ENCODE data around the gene CD84. TPM values are rescaled to one million over a fixed set of nuclear protein-coding genes. Genes with fewer than 3 reads are reported as not detected.
"Not testable (repeated sequence)": the region's sequence is repeated elsewhere in the genome, so short reads cannot be mapped to it uniquely, and the experiment has no call there.

The CD84 gene
- total RNA-seq, 2 experiments from 2014 or later = 22.2 to 23.4 TPM

GRCh38 chr1:160534823-160535605 is 44.3 kb downstream of the CD84 start:
- TF ChIP-seq CTCF (conservative IDR thresholded peaks at IDR 0.05; ENCODE audit: low read length) (peak; percentile 76), EZH2phosphoT487 (IDR thresholded peaks at IDR 0.05; ENCODE audit: borderline replicate concordance, low read depth, low read length) (no peak)
- Histone ChIP-seq H3K79me2 (ENCODE audit: insufficient read depth, low read depth, low read length) (no peaks in the 10 kb centered on the region), H3K4me3 (ENCODE audit: low read depth, low read length, poor library complexity, severe bottlenecking) (no peak overlapping the region), H3K36me3 (ENCODE audit: insufficient read depth, low read length) (peaks cover 24% of the 10 kb centered on the region; the same call in 1 of the 2 replicates), H3K27ac (ENCODE audit: low read depth, low read length, poor library complexity, severe bottlenecking) (no peak overlapping the region), H3K4me2 (ENCODE audit: low read length) (no peak overlapping the region), H3K9me3 (ENCODE audit: low read length) (peaks cover 57% of the 10 kb centered on the region), H2AFZ (ENCODE audit: low read length) (no peak overlapping the region), H3K4me1 (ENCODE audit: insufficient read depth, low read length, poor library complexity, severe bottlenecking) (peaks cover 18% of the 10 kb centered on the region), H3K9me2 (ENCODE audit: insufficient read depth, low read length) (no peaks in the 10 kb centered on the region), H4K20me1 (ENCODE audit: insufficient read depth, low read length) (no peaks in the 10 kb centered on the region)
- POLR2A ChIA-PET = interaction anchor here (0.8 kb wide), 2 partner anchors 12 to 88 kb away, joined by 3 read pairs; no protein-coding TSS in a partner anchor
- DNase-seq (ENCODE audit: low spot score) = peak; percentile 50
- CTCF ChIA-PET (ENCODE audit: unreplicated experiment) = interaction anchor here (0.7 kb wide), 1 partner anchor 13 kb away, joined by 3 read pairs; no protein-coding TSS in a partner anchor
- intact Hi-C loops (cut with micrococcal nuclease; ENCODE audit: unreplicated experiment) = no loop called here
- BruUV-seq (replicated peaks) = no TSS peak

GRCh38 chr1:160532557-160532813 is 46.8 kb downstream of the CD84 start:
- H3K4me3 ChIP-seq (ENCODE audit: low read depth, low read length, poor library complexity, severe bottlenecking); BruUV-seq (replicated peaks); H3K27ac ChIP-seq (ENCODE audit: low read depth, low read length, poor library complexity, severe bottlenecking); H3K79me2 ChIP-seq (ENCODE audit: insufficient read depth, low read depth, low read length); DNase-seq (ENCODE audit: low spot score); CTCF ChIA-PET (ENCODE audit: unreplicated experiment); H2AFZ ChIP-seq (ENCODE audit: low read length); H3K9me2 ChIP-seq (ENCODE audit: insufficient read depth, low read length); intact Hi-C loops (cut with micrococcal nuclease; ENCODE audit: unreplicated experiment); POLR2A ChIA-PET; H3K4me1 ChIP-seq (ENCODE audit: insufficient read depth, low read length, poor library complexity, severe bottlenecking); H4K20me1 ChIP-seq (ENCODE audit: insufficient read depth, low read length); H3K4me2 ChIP-seq (ENCODE audit: low read length): not testable (repeated sequence)
- Histone ChIP-seq H3K36me3 (ENCODE audit: insufficient read depth, low read length) (peaks cover 24% of the 10 kb centered on the region; the same call in 1 of the 2 replicates), H3K9me3 (ENCODE audit: low read length) (peaks cover 52% of the 10 kb centered on the region)

GRCh38 chr1:160531809-160532556 is 47.3 kb downstream of the CD84 start:
- BruUV-seq (replicated peaks); POLR2A ChIA-PET: not testable (repeated sequence)

GRCh38 chr1:160529401-160529952 is 49.8 kb downstream of the CD84 start:
- H3K4me3 ChIP-seq (ENCODE audit: low read depth, low read length, poor library complexity, severe bottlenecking); H3K36me3 ChIP-seq (ENCODE audit: insufficient read depth, low read length); H3K4me2 ChIP-seq (ENCODE audit: low read length); intact Hi-C loops (cut with micrococcal nuclease; ENCODE audit: unreplicated experiment); H3K27ac ChIP-seq (ENCODE audit: low read depth, low read length, poor library complexity, severe bottlenecking); BruUV-seq (replicated peaks); H3K79me2 ChIP-seq (ENCODE audit: insufficient read depth, low read depth, low read length); H3K9me2 ChIP-seq (ENCODE audit: insufficient read depth, low read length); DNase-seq (ENCODE audit: low spot score); H4K20me1 ChIP-seq (ENCODE audit: insufficient read depth, low read length); H3K4me1 ChIP-seq (ENCODE audit: insufficient read depth, low read length, poor library complexity, severe bottlenecking); H2AFZ ChIP-seq (ENCODE audit: low read length): not testable (repeated sequence)
- POLR2A ChIA-PET = interaction anchor here (1.0 kb wide), 1 partner anchor 56 kb away, joined by 3 read pairs; no protein-coding TSS in a partner anchor
- CTCF ChIA-PET (ENCODE audit: unreplicated experiment) = interaction anchor here (1.1 kb wide), 1 partner anchor 11 kb away, joined by 3 read pairs; no protein-coding TSS in a partner anchor
- H3K9me3 ChIP-seq (ENCODE audit: low read length) = peaks cover 31% of the 10 kb centered on the region; the same call in 1 of the 2 replicates

More at GRCh38 chr1:160531809-160532556, 47.3 kb downstream of the CD84 start:
- H3K4me2 ChIP-seq (ENCODE audit: low read length); H2AFZ ChIP-seq (ENCODE audit: low read length); H3K9me2 ChIP-seq (ENCODE audit: insufficient read depth, low read length); H3K79me2 ChIP-seq (ENCODE audit: insufficient read depth, low read depth, low read length); H3K27ac ChIP-seq (ENCODE audit: low read depth, low read length, poor library complexity, severe bottlenecking); H3K4me3 ChIP-seq (ENCODE audit: low read depth, low read length, poor library complexity, severe bottlenecking); CTCF ChIA-PET (ENCODE audit: unreplicated experiment); H3K4me1 ChIP-seq (ENCODE audit: insufficient read depth, low read length, poor library complexity, severe bottlenecking); DNase-seq (ENCODE audit: low spot score); H4K20me1 ChIP-seq (ENCODE audit: insufficient read depth, low read length); intact Hi-C loops (cut with micrococcal nuclease; ENCODE audit: unreplicated experiment): not testable (repeated sequence)
- H3K36me3 ChIP-seq (ENCODE audit: insufficient read depth, low read length) = peaks cover 21% of the 10 kb centered on the region; the same call in 1 of the 2 replicates
- H3K9me3 ChIP-seq (ENCODE audit: low read length) = peaks cover 49% of the 10 kb centered on the region

- ChIA-PET CTCF (ENCODE audit: unreplicated experiment) (interaction anchor here (1.0 kb wide), 1 partner anchor 16 kb away, joined by 5 read pairs; no protein-coding TSS in a partner anchor), POLR2A (interaction anchor here (0.7 to 2.8 kb wide), 18 partner anchors 10 to 105 kb away, joined by 3 to 24 read pairs (median 4); no protein-coding TSS in a partner anchor)
- H4K20me1 ChIP-seq (ENCODE audit: insufficient read depth, low read length); DNase-seq (ENCODE audit: low spot score); H3K9me2 ChIP-seq (ENCODE audit: insufficient read depth, low read length); H3K9me3 ChIP-seq (ENCODE audit: low read length); BruUV-seq (replicated peaks); H2AFZ ChIP-seq (ENCODE audit: low read length); H3K36me3 ChIP-seq (ENCODE audit: insufficient read depth, low read length): not testable (repeated sequence)
- intact Hi-C loops (cut with micrococcal nuclease; ENCODE audit: unreplicated experiment) = loop anchor here (2.0 to 5.0 kb wide), 4 partner anchors 25 to 187 kb away; partner anchors contain the start of gene CD48
- Histone ChIP-seq H3K27ac (ENCODE audit: low read depth, low read length, poor library complexity, severe bottlenecking) (peak overlapping the region; percentile 98), H3K79me2 (ENCODE audit: insufficient read depth, low read depth, low read length) (peaks cover 38% of the 10 kb centered on the region), H3K4me1 (ENCODE audit: insufficient read depth, low read length, poor library complexity, severe bottlenecking) (peaks cover 35% of the 10 kb centered on the region), H3K4me2 (ENCODE audit: low read length) (peak overlapping the region; percentile 92; the same call in 1 of the 2 replicates), H3K4me3 (ENCODE audit: low read depth, low read length, poor library complexity, severe bottlenecking) (peak overlapping the region; percentile 83)
Observed at GRCh38 chr1:160523789-160524188, 55.5 kb downstream of the CD84 start.

All from OCI-LY7 (cell line).